ENCODE measurements around the gene KIF3C. TPM values are rescaled to one million over a fixed set of nuclear protein-coding genes. Genes with fewer than 3 reads are reported as not detected.

Gene KIF3C
- total and polyA plus RNA-seq, 10 of the 15 experiments (the other 5 are each of a cell fraction or from before 2014, with no cell fraction given), result 0.10 to 0.63 (median 0.46) TPM

- no peak for TF ChIP-seq ZBTB33 (IDR thresholded peaks at IDR 0.05)
- TF ChIP-seq SMARCA5 (IDR thresholded peaks at IDR 0.05), result no peak
- TF ChIP-seq NFXL1 (IDR thresholded peaks at IDR 0.05; ENCODE audit: borderline replicate concordance), result no peak
- no peak for TF ChIP-seq YBX1 (IDR thresholded peaks at IDR 0.05)
- TF ChIP-seq NBN (IDR thresholded peaks at IDR 0.05), result no peak
- peak; percentile 93 for TF ChIP-seq YY1 (IDR thresholded peaks at IDR 0.05; ENCODE audit: low read depth, low read length)
- no peak for TF ChIP-seq E2F4 (IDR thresholded peaks at IDR 0.05; ENCODE audit: low read depth, low read length)
- TF ChIP-seq NR2F1 (conservative IDR thresholded peaks at IDR 0.05), result no peak
- peak; percentile 95 for TF ChIP-seq POLR2A (IDR thresholded peaks at IDR 0.05; ENCODE audit: low read depth, low read length)
- no peak for TF ChIP-seq ZBTB11 (CRISPR knock-in tag; IDR thresholded peaks at IDR 0.05)
- no peak for TF ChIP-seq RBBP5 (conservative IDR thresholded peaks at IDR 0.05)
- TF ChIP-seq CHD1 (IDR thresholded peaks at IDR 0.05; ENCODE audit: low read depth, low read length), result no peak
- TF ChIP-seq PAX5 (IDR thresholded peaks at IDR 0.05; ENCODE audit: borderline replicate concordance, low read depth, low read length), result peak; percentile 83; the same call in 1 of the 2 replicates
- no peak for TF ChIP-seq RFX5 (IDR thresholded peaks at IDR 0.05; ENCODE audit: low read depth, low read length)
- no peak for TF ChIP-seq FOXK2 (IDR thresholded peaks at IDR 0.05)
- no peak for TF ChIP-seq IRF3 (IDR thresholded peaks at IDR 0.05)
- TF ChIP-seq DPF2 (IDR thresholded peaks at IDR 0.05), result 0 out of 2 replicates have a peak, but pooled peaks have one; percentile 40
- no peak for TF ChIP-seq EP300 (IDR thresholded peaks at IDR 0.05; ENCODE audit: borderline replicate concordance in 1 of 2, control insufficient read depth in 1 of 2, low read depth in 2 of 2, low read length in 2 of 2)
- no peak for TF ChIP-seq NFYB (IDR thresholded peaks at IDR 0.05; ENCODE audit: insufficient read depth, low read depth, low read length)
- TF ChIP-seq FOXM1 (IDR thresholded peaks at IDR 0.05; ENCODE audit: low read depth, low read length), result no peak
- 0 out of 2 replicates have a peak, but pooled peaks have one; percentile 23 for TF ChIP-seq IRF4 (IDR thresholded peaks at IDR 0.05; ENCODE audit: low read depth, low read length)
- peak; percentile 22; the same call in 1 of the 2 replicates for TF ChIP-seq ZNF207 (IDR thresholded peaks at IDR 0.05; ENCODE audit: borderline replicate concordance)
- peak; percentile 73 for TF ChIP-seq RUNX3 (IDR thresholded peaks at IDR 0.05; ENCODE audit: low read length)
Observed at GRCh38 chr2:25878361-25879132, 103.8 kb downstream of the KIF3C start, which contains the start of gene ASXL2 (continued).

Data from GM12878 (cell line).